NT2/D1 (cell line): ENCODE data around the gene ENTPD7.
"Not testable (repeated sequence)": the region's sequence is repeated elsewhere in the genome, so short reads cannot be mapped to it uniquely, and the experiment has no call there.

Source experiments
- YY1 ChIP-seq: IDR thresholded peaks from 2 replicates; pipeline ENCODE4 v1.6.1; 2011; ENCODE audit not compliant: insufficient read length, insufficient read depth
- ZNF274 ChIP-seq: IDR thresholded peaks from 2 replicates; pipeline ENCODE4 v1.6.1; 2011; ENCODE audit warnings: mild to moderate bottlenecking, low read depth, low read length

- not testable (repeated sequence) for TF ChIP-seq ZNF274, YY1
Measured at GRCh38 chr10:99746166-99746565, 86.9 kb downstream of the ENTPD7 start.
